Chondrocyte (in vitro differentiated cells): ENCODE measurements around the gene KLC1. TPM values are rescaled to one million over a fixed set of nuclear protein-coding genes. Genes with fewer than 3 reads are reported as not detected.

Experiments used
- DNase-seq: peaks from one replicate; pipeline ENCODE4 v3.0.0; 2021; ENCODE audit warnings: mixed read lengths, low spot score
- H3K27ac Mint-ChIP-seq: one replicate; pipeline ENCODE4 v1.8.0; 2021; ENCODE audit warnings: mild to moderate bottlenecking, moderate library complexity, mixed read lengths; ENCODE audit not compliant: unreplicated experiment
- H3K27me3 Mint-ChIP-seq: 2 replicates; pipeline ENCODE4 v1.8.0; 2021; ENCODE audit warnings: low read depth, mixed read lengths
- H3K36me3 Mint-ChIP-seq: 2 replicates; pipeline ENCODE4 v1.8.0; 2021; ENCODE audit warnings: low read depth, mixed read lengths
- H3K4me1 Mint-ChIP-seq: 2 replicates; pipeline ENCODE4 v1.8.0; 2021; ENCODE audit warnings: low read depth, mild to moderate bottlenecking, mixed read lengths
- H3K4me3 Mint-ChIP-seq: one replicate; pipeline ENCODE4 v1.8.0; 2021; ENCODE audit warnings: mild to moderate bottlenecking, moderate library complexity, mixed read lengths; ENCODE audit not compliant: unreplicated experiment
- H3K9me3 Mint-ChIP-seq: 2 replicates; pipeline ENCODE4 v1.8.0; 2021; ENCODE audit warnings: low read depth, mixed read lengths
- total RNA-seq: library from RNA; stranded (reverse); gene quantifications from 3 replicates; pipeline ENCODE4 v1.2.1, GENCODE V29; 2021
- TF ChIP-seq, protein P1 (sequence below): fragments of 200-600 bp; sonication (generic); IDR thresholded peaks from 2 replicates; pipeline ENCODE4 v1.5.0; 2021; ENCODE audit warnings: antibody characterized with exemption, mild to moderate bottlenecking, moderate library complexity

Gene KLC1
- total RNA-seq, 1 donor from 2014 or later, result 190 TPM

GRCh38 chr14:103711516-103712431, 82.8 kb downstream of the KLC1 start:
- no peak for DNase-seq
- Mint-ChIP-seq H3K4me3 (no peak overlapping the region), H3K36me3 (peaks cover 3% of the 10 kb centered on the region), H3K9me3 (no peaks in the 10 kb centered on the region), H3K27me3 (no peaks in the 10 kb centered on the region), H3K27ac (no peak overlapping the region), H3K4me1 (peaks cover 22% of the 10 kb centered on the region)
- TF ChIP-seq, protein P1, sequence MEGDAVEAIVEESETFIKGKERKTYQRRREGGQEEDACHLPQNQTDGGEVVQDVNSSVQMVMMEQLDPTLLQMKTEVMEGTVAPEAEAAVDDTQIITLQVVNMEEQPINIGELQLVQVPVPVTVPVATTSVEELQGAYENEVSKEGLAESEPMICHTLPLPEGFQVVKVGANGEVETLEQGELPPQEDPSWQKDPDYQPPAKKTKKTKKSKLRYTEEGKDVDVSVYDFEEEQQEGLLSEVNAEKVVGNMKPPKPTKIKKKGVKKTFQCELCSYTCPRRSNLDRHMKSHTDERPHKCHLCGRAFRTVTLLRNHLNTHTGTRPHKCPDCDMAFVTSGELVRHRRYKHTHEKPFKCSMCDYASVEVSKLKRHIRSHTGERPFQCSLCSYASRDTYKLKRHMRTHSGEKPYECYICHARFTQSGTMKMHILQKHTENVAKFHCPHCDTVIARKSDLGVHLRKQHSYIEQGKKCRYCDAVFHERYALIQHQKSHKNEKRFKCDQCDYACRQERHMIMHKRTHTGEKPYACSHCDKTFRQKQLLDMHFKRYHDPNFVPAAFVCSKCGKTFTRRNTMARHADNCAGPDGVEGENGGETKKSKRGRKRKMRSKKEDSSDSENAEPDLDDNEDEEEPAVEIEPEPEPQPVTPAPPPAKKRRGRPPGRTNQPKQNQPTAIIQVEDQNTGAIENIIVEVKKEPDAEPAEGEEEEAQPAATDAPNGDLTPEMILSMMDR, result no peak

GRCh38 chr14:103712633-103713247, 83.7 kb downstream of the KLC1 start:
- Mint-ChIP-seq H3K4me3 (no peak overlapping the region), H3K9me3 (no peaks in the 10 kb centered on the region), H3K27me3 (no peaks in the 10 kb centered on the region), H3K27ac (peak overlapping the region; percentile 27), H3K36me3 (peaks cover 3% of the 10 kb centered on the region), H3K4me1 (peaks cover 32% of the 10 kb centered on the region)
- TF ChIP-seq, protein P1, result no peak
- DNase-seq, result no peak

DNA sequence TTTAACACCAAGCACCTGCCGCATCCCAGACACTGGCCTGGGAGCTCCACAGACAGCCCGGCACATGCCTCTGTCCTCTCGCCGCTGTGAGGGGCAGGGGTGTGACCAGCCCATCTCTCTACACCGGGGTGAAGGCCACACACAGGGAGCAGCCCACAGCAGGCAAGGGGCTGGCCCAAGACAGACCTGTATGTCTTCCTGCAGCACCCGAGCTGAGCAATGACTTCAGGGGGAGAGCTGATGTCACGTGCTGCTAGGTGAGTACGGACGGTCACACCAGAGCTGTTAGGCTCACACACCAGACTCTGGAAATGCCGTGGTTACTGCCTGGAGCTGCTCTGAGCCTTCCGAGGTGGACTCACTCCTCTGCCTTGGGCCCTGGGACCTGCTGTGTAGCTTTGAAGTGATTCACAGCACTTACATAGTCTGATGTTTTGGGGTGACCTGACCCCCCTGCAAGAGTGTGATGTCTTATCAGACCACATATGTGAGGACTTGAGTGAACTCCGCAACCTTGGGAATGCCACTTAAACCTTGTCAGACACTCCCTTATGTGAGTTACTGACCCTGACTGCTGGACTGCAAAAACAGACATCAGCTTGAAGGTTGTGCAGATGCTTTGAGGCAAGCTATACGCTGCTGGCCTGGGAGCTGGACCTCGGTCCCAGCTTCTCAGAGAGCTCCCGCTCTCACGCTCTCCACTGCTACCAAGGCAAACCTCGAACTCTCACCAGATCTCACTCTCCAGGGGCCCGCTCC, 84.5 kb downstream of the KLC1 start:
- H3K36me3 Mint-ChIP-seq, result peaks cover 3% of the 10 kb centered on the region
- H3K27me3 Mint-ChIP-seq, result no peaks in the 10 kb centered on the region
- H3K9me3 Mint-ChIP-seq, result no peaks in the 10 kb centered on the region
- peak overlapping the region; percentile 75 for H3K4me3 Mint-ChIP-seq
- H3K4me1 Mint-ChIP-seq, result peaks cover 40% of the 10 kb centered on the region
- TF ChIP-seq, protein P1, result no peak
- H3K27ac Mint-ChIP-seq, result peak overlapping the region; percentile 51
- no peak for DNase-seq

GRCh38 chr14:103714063-103714724, 85.2 kb downstream of the KLC1 start:
- Mint-ChIP-seq H3K9me3 (no peaks in the 10 kb centered on the region), H3K27me3 (no peaks in the 10 kb centered on the region), H3K4me3 (peak overlapping the region; percentile 75), H3K36me3 (peaks cover 2% of the 10 kb centered on the region), H3K27ac (peak overlapping the region; percentile 66), H3K4me1 (peaks cover 45% of the 10 kb centered on the region)
- DNase-seq, result no peak
- TF ChIP-seq, protein P1, result no peak
